ENCODE measurements around the gene OR7C1. TPM values are rescaled to one million over a fixed set of nuclear protein-coding genes. Genes with fewer than 3 reads are reported as not detected.

OR7C1 gene
- total RNA-seq, 1 experiment from 2014 or later: not detected

GRCh38 chr19:14764401-14764800 is 70.6 kb downstream of the OR7C1 start:
- CTCF ChIA-PET: no interaction called here
- POLR2A ChIA-PET (ENCODE audit: unreplicated experiment): no interaction called here
- BruUV-seq (replicated peaks): no TSS peak

DNA sequence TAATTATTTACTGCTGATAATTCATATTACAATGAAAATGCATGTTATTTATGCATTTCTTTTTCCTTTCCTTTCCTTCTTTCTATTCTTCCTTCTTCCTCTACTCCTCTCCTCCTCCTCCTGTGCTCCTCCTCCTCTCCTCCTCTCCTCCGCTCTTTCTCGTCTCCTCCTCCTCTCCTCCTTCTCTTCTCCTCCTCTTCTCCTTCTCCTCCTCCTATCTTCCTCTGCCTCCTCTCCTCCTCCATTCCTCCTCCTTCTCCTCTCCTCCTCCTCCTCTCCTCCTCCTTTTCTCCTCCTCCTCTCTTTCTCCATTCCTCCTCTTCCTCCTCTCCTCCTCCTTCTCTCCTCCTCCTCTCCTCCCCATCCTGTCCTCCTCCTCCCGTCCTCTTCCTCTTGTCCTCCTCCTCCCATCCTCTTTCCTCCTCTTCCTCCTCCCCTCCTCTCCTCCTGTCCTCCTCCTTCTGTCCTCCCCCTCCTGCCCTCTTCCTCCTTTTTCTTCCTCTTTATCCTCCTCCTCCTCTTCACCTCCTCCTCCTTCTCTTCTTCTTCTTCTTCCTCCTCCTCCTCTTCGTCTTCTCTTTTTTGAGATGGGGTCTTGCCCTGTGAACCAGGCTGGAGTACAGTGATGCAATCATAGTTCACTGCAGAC is 71.4 kb downstream of the OR7C1 start:
- POLR2A ChIA-PET (ENCODE audit: unreplicated experiment): no interaction called here
- H3K9me3 ChIP-seq (ENCODE audit: insufficient read depth, low read depth): no peaks in the 10 kb centered on the region
- intact Hi-C loops (cut with micrococcal nuclease; ENCODE audit: unreplicated experiment): no loop called here

More at GRCh38 chr19:14764401-14764800, 70.6 kb downstream of the OR7C1 start:
- H3K4me2 ChIP-seq: no peak overlapping the region
- no peaks in the 10 kb centered on the region for H3K4me1 ChIP-seq (replicated peaks; ENCODE audit: insufficient read depth)
- H3K36me3 ChIP-seq (ENCODE audit: low read depth): no peaks in the 10 kb centered on the region
- H2AFZ ChIP-seq: no peak overlapping the region
- intact Hi-C loops (cut with micrococcal nuclease; ENCODE audit: unreplicated experiment): no loop called here
- H3K27ac ChIP-seq: no peak overlapping the region
- TF ChIP-seq EZH2 (IDR thresholded peaks at IDR 0.05; ENCODE audit: low read depth): no peak
- TF ChIP-seq, protein P1, sequence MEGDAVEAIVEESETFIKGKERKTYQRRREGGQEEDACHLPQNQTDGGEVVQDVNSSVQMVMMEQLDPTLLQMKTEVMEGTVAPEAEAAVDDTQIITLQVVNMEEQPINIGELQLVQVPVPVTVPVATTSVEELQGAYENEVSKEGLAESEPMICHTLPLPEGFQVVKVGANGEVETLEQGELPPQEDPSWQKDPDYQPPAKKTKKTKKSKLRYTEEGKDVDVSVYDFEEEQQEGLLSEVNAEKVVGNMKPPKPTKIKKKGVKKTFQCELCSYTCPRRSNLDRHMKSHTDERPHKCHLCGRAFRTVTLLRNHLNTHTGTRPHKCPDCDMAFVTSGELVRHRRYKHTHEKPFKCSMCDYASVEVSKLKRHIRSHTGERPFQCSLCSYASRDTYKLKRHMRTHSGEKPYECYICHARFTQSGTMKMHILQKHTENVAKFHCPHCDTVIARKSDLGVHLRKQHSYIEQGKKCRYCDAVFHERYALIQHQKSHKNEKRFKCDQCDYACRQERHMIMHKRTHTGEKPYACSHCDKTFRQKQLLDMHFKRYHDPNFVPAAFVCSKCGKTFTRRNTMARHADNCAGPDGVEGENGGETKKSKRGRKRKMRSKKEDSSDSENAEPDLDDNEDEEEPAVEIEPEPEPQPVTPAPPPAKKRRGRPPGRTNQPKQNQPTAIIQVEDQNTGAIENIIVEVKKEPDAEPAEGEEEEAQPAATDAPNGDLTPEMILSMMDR (conservative IDR thresholded peaks at IDR 0.05): no peak
- no peaks in the 10 kb centered on the region for H3K79me2 ChIP-seq (ENCODE audit: low read depth)
- no peak for DNase-seq
- H3K4me3 ChIP-seq: no peak overlapping the region
- H3K27me3 ChIP-seq (ENCODE audit: insufficient read depth, low read depth): no peaks in the 10 kb centered on the region
- H3K9me3 ChIP-seq (ENCODE audit: insufficient read depth, low read depth): no peaks in the 10 kb centered on the region
- no peaks in the 10 kb centered on the region for H4K20me1 ChIP-seq (ENCODE audit: insufficient read depth)
- no peaks in the 10 kb centered on the region; the same call in 1 of the 2 replicates for H3F3A ChIP-seq (ENCODE audit: insufficient read depth, low read depth)
- no peaks in the 10 kb centered on the region for H3K9me2 ChIP-seq (ENCODE audit: insufficient read depth)

GRCh38 chr19:14762111-14762510 is 72.9 kb downstream of the OR7C1 start:
- Histone ChIP-seq H3K36me3 (ENCODE audit: low read depth) (no peaks in the 10 kb centered on the region), H3K9me2 (ENCODE audit: insufficient read depth) (no peaks in the 10 kb centered on the region), H3K79me2 (ENCODE audit: low read depth) (no peaks in the 10 kb centered on the region), H4K20me1 (ENCODE audit: insufficient read depth) (no peaks in the 10 kb centered on the region; the same call in 1 of the 2 replicates), H2AFZ (no peak overlapping the region), H3K4me1 (replicated peaks; ENCODE audit: insufficient read depth) (no peaks in the 10 kb centered on the region), H3K27me3 (ENCODE audit: insufficient read depth, low read depth) (no peaks in the 10 kb centered on the region), H3K4me3 (no peak overlapping the region), H3K9me3 (ENCODE audit: insufficient read depth, low read depth) (no peaks in the 10 kb centered on the region), H3K27ac (no peak overlapping the region), H3K4me2 (no peak overlapping the region), H3F3A (ENCODE audit: insufficient read depth, low read depth) (no peaks in the 10 kb centered on the region; the same call in 1 of the 2 replicates)
- TF ChIP-seq EZH2 (IDR thresholded peaks at IDR 0.05; ENCODE audit: low read depth): no peak
- TF ChIP-seq, protein P1 (conservative IDR thresholded peaks at IDR 0.05): no peak
- intact Hi-C loops (cut with micrococcal nuclease; ENCODE audit: unreplicated experiment): no loop called here
- ChIA-PET CTCF (interaction anchor here (0.7 to 1.2 kb wide), 2 partner anchors 15 to 963 kb away, joined by 5 read pairs; no protein-coding TSS in a partner anchor), POLR2A (ENCODE audit: unreplicated experiment) (no interaction called here)
- BruUV-seq (replicated peaks): no TSS peak
- DNase-seq: no peak

More for the DNA sequence above, 71.4 kb downstream of the OR7C1 start:
- DNase-seq: no peak
- no TSS peak for BruUV-seq (replicated peaks)
- Histone ChIP-seq H4K20me1 (ENCODE audit: insufficient read depth) (no peaks in the 10 kb centered on the region), H3K4me1 (replicated peaks; ENCODE audit: insufficient read depth) (no peaks in the 10 kb centered on the region), H3K9me2 (ENCODE audit: insufficient read depth) (no peaks in the 10 kb centered on the region), H3K27me3 (ENCODE audit: insufficient read depth, low read depth) (no peaks in the 10 kb centered on the region), H3K4me3 (no peak overlapping the region), H3K79me2 (ENCODE audit: low read depth) (no peaks in the 10 kb centered on the region), H3F3A (ENCODE audit: insufficient read depth, low read depth) (no peaks in the 10 kb centered on the region; the same call in 1 of the 2 replicates), H2AFZ (no peak overlapping the region), H3K36me3 (ENCODE audit: low read depth) (no peaks in the 10 kb centered on the region), H3K27ac (no peak overlapping the region), H3K4me2 (no peak overlapping the region)
- TF ChIP-seq, protein P1 (conservative IDR thresholded peaks at IDR 0.05): no peak
- no peak for TF ChIP-seq EZH2 (IDR thresholded peaks at IDR 0.05; ENCODE audit: low read depth)
- CTCF ChIA-PET: no interaction called here

All from PC-9 (cell line).